ENCODE results near the gene FAM171A1. TPM values are rescaled to one million over a fixed set of nuclear protein-coding genes. Genes with fewer than 3 reads are reported as not detected.

Gene FAM171A1
- total and polyA plus RNA-seq, 2 of the 13 experiments (the other 11 are each of a cell fraction or from before 2014, with no cell fraction given), result 21.5 to 34.7 TPM

DNA sequence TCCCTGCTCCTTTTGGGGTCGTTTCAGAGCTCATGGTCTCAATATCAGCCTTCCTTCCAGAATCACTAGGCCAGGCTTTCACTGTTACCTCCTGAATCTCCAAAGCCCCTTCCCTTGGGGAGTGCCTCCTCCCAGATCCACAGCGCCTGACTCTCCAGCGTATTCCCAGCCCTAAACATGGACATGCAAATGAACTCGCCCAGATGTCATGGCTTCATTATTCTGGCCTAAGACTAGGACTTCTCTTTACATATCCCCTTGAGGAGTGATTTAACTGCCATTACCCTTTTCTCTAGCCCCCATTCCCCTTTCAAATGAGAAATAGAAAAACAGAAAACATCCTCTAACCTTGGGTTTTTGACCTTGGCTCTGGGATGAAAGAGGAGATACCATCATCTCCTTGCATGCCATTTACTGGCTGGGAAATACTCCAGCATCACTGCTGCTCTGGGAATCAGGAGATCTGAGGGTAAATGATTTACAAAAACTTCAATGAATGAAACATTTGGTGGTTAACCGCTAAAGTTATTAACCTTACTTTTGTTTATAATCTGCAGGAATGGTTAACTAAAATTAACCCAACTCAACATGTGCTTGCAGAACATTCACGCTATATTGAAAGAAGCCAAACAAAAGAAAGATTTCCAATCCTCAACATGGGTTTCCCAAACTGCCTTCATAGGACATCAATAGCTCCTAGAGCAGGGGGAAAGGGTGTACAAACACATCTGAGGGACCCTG, 37.0 kb downstream of the FAM171A1 start (continued):
- TF ChIP-seq HOXA3 (CRISPR knock-in tag; IDR thresholded peaks at IDR 0.05), result no peak
- TF ChIP-seq, protein P1, sequence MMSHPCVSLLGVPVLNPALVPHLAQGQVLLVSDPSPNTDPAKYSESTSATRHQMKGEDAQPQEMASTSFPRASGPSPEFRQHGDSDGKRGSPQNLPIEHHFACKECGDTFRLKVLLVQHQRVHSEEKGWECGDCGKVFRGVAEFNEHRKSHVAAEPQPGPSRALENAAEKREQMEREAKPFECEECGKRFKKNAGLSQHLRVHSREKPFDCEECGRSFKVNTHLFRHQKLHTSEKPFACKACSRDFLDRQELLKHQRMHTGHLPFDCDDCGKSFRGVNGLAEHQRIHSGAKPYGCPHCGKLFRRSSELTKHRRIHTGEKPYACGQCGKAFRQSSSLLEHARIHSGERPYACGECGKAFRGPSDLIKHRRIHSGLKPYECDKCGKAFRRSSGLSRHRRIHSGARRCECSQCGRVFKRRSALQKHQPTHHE (CRISPR knock-in tag; IDR thresholded peaks at IDR 0.05; ENCODE audit: borderline replicate concordance), result peak; percentile 58; the same call in 1 of the 2 replicates
- no peak; the same call in 2 of the 3 replicates for TF ChIP-seq MXI1 (IDR thresholded peaks at IDR 0.05; ENCODE audit: borderline replicate concordance, low read depth, low read length)
- peak; percentile 51; the same call in 1 of the 2 replicates for TF ChIP-seq FOXK1 (CRISPR knock-in tag; IDR thresholded peaks at IDR 0.05; ENCODE audit: borderline replicate concordance, low read depth)
- TF ChIP-seq SYNCRIP (IDR thresholded peaks at IDR 0.05; ENCODE audit: insufficient read depth, low read depth, low read length), result no peak
- peak; percentile 56 for TF ChIP-seq HMG20B (CRISPR knock-in tag; conservative IDR thresholded peaks at IDR 0.05)
- no peak for TF ChIP-seq NFE2L2 (IDR thresholded peaks at IDR 0.05; ENCODE audit: low read length)
- TF ChIP-seq MYC (CRISPR knock-in tag; IDR thresholded peaks at IDR 0.05; ENCODE audit: borderline replicate concordance), result no peak
- TF ChIP-seq MEIS1 (CRISPR knock-in tag; IDR thresholded peaks at IDR 0.05; ENCODE audit: borderline replicate concordance), result no peak
- TF ChIP-seq NONO (IDR thresholded peaks at IDR 0.05), result no peak
- no peak for TF ChIP-seq NONO (CRISPR knock-in tag; conservative IDR thresholded peaks at IDR 0.05)
- TF ChIP-seq SPEN (CRISPR knock-in tag; IDR thresholded peaks at IDR 0.05; ENCODE audit: low read depth), result no peak
- TF ChIP-seq ZNF20 (CRISPR knock-in tag; IDR thresholded peaks at IDR 0.05), result no peak
- TF ChIP-seq MTF1 (CRISPR knock-in tag; IDR thresholded peaks at IDR 0.05), result no peak
- no peak for TF ChIP-seq NFATC3 (CRISPR knock-in tag; IDR thresholded peaks at IDR 0.05)
- TF ChIP-seq RBFOX2 (IDR thresholded peaks at IDR 0.05; ENCODE audit: low read depth, low read length), result no peak
- TF ChIP-seq BCL6 (CRISPR knock-in tag; IDR thresholded peaks at IDR 0.05), result peak; percentile 76
- TF ChIP-seq ZNF383 (CRISPR knock-in tag; IDR thresholded peaks at IDR 0.05; ENCODE audit: borderline replicate concordance), result no peak
- no peak for TF ChIP-seq ZNF354B (CRISPR knock-in tag; IDR thresholded peaks at IDR 0.05)
- TF ChIP-seq, protein P2, sequence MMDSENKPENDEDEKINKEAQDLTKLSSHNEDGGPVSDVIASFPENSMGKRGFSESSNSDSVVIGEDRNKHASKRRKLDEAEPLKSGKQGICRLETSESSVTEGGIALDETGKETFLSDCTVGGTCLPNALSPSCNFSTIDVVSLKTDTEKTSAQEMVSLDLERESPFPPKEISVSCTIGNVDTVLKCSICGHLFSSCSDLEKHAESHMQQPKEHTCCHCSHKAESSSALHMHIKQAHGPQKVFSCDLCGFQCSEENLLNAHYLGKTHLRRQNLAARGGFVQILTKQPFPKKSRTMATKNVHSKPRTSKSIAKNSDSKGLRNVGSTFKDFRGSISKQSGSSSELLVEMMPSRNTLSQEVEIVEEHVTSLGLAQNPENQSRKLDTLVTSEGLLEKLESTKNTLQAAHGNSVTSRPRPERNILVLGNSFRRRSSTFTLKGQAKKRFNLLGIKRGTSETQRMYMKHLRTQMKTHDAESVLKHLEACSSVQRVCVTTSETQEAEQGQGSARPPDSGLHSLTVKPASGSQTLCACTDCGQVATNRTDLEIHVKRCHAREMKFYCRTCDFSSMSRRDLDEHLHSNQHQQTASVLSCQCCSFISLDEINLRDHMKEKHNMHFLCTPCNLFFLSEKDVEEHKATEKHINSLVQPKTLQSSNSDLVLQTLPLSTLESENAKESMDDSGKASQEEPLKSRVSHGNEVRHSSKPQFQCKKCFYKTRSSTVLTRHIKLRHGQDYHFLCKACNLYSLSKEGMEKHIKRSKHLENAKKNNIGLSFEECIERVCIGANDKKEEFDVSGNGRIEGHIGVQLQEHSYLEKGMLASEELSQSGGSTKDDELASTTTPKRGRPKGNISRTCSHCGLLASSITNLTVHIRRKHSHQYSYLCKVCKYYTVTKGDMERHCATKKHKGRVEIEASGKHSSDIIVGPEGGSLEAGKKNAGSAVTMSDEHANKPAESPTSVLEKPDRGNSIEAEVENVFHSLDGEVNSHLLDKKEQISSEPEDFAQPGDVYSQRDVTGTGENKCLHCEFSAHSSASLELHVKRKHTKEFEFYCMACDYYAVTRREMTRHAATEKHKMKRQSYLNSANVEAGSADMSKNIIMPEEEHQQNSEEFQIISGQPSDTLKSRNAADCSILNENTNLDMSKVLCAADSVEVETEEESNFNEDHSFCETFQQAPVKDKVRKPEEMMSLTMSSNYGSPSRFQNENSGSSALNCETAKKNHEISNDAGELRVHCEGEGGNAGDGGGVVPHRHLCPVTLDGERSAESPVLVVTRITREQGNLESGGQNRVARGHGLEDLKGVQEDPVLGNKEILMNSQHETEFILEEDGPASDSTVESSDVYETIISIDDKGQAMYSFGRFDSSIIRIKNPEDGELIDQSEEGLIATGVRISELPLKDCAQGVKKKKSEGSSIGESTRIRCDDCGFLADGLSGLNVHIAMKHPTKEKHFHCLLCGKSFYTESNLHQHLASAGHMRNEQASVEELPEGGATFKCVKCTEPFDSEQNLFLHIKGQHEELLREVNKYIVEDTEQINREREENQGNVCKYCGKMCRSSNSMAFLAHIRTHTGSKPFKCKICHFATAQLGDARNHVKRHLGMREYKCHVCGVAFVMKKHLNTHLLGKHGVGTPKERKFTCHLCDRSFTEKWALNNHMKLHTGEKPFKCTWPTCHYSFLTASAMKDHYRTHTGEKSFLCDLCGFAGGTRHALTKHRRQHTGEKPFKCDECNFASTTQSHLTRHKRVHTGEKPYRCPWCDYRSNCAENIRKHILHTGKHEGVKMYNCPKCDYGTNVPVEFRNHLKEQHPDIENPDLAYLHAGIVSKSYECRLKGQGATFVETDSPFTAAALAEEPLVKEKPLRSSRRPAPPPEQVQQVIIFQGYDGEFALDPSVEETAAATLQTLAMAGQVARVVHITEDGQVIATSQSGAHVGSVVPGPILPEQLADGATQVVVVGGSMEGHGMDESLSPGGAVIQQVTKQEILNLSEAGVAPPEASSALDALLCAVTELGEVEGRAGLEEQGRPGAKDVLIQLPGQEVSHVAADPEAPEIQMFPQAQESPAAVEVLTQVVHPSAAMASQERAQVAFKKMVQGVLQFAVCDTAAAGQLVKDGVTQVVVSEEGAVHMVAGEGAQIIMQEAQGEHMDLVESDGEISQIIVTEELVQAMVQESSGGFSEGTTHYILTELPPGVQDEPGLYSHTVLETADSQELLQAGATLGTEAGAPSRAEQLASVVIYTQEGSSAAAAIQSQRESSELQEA (CRISPR knock-in tag; IDR thresholded peaks at IDR 0.05; ENCODE audit: not compliant biosample characterization), result no peak
- TF ChIP-seq CREM (IDR thresholded peaks at IDR 0.05), result peak; percentile 83
- TF ChIP-seq CREM (CRISPR knock-in tag; IDR thresholded peaks at IDR 0.05), result no peak
- no peak for TF ChIP-seq FLYWCH1 (CRISPR knock-in tag; IDR thresholded peaks at IDR 0.05)
